Raji (cell line): ENCODE results near the gene SHLD3.

ENCODE experiments used
- POLR2A ChIP-seq: IDR thresholded peaks from 2 replicates; pipeline ENCODE4 v1.6.1; 2011; ENCODE audit warnings: low read depth, low read length, control low read depth; ENCODE audit not compliant: insufficient read depth

The SHLD3 gene

DNA sequence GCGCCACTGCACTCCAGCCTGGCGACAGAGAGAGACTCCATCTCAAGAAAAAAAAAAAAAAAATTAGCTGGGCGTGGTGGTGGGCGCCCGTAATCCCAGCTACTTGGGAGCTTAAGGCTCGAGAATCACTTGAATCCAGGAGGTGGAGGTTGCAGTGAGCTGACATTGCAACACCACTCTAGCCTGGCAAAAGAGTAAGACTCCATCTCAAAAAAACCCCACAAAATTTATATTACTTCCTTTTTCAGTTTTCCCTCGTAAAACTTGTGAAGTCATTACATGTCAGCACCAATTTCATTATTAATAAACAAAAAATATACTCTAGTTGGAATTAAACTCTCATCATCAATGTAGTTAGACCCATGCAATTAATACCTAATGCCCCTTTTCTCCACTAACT lies 43.9 kb downstream of the SHLD3 start:
- no peak for TF ChIP-seq POLR2A

DNA sequence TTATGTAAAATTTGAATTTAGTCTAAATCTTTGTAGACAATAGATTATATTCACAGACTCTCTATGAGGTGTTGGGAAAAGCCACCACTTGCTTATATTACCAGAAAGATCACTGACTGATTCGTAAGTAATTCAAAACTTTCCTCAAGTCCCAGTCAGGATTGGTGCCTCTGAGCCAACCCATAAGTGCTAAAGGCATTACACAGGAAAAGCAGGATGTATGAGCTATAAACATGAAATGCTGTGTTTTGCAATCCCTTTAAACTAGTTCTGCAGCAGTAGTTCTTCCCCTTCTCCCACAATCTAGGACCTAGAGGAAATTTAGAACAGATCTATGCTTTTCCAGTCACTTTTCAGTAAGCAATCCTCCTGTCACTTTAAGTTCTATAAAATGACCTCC lies 48.0 kb downstream of the SHLD3 start:
- no peak for TF ChIP-seq POLR2A

DNA sequence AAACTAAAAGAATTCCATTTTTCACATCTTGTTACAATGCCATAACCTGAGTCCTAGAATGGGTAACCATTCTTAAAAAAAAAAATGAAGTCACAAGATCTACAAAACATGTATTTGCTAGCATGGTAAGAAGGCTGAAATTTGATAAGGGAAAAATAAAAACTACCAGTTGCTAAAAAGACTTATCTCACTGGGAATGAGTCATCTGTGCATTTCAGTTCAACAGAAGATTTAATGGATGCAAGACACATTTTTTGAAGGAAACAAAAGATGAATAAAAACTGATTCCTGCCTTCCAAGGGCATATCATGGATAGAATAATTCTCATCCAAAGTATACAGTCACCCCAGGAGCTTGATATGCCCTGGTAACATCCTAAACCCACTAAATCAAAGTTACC lies 49.9 kb downstream of the SHLD3 start:
- TF ChIP-seq POLR2A: no peak
